ENCODE measurements around the gene ESPL1.
A peak's percentile ranks its signal among the peaks of the same experiment; 100 is the strongest.

DNA sequence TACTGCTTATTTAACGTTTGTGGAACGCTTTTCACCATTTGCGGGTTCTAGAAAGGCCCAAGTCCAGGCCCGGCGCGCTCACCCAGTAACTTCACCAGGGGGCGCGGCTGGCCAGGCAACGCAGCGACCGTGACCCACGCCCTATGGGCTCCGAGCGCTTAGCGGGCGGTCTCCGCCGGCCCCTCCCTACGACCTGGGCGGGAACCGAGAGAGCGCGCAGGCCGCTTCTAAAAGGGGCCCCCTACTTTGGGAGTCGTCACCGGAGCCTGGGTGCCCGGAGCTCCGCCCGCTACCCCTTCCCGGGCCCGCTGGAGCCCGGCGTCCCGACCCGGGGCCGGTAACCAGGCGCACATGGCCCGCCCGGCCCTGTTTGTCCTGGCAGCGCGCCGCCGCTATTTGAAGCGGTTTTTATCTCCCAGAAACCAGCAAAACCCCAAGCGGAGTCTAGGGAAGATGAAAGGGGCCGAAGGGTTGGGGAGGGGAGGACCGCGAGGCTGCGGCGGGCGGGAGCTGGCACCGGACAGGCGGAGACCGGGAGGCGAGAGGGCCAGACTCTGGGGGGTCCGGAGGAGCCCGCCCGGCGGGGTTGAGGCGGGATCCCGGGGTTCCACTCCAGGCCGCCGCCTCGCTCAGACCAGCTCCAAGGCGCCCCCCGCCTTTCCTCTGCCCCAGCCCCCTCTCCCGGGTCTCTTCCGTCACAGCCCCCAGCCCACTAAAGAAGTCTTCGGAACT lies 56.8 kb downstream of the ESPL1 start:
- TF ChIP-seq CEBPB (IDR thresholded peaks at IDR 0.05) (no peak), EP300 (IDR thresholded peaks at IDR 0.05) (no peak; a peak in 1 of 5 replicates), ZSCAN20 (CRISPR knock-in tag; IDR thresholded peaks at IDR 0.05) (no peak), CHD2 (IDR thresholded peaks at IDR 0.05; ENCODE audit: low read length, partially characterized antibody) (no peak), ESRRA (IDR thresholded peaks at IDR 0.05; ENCODE audit: borderline replicate concordance, low read length) (no peak), JUNB (IDR thresholded peaks at IDR 0.05) (no peak), MYC (IDR thresholded peaks at IDR 0.05; ENCODE audit: borderline replicate concordance, low read length) (peak; percentile 43; the same call in 1 of the 2 replicates), POLR2A (IDR thresholded peaks at IDR 0.05; ENCODE audit: low read length) (peak; percentile 79), HOXA7 (CRISPR knock-in tag; IDR thresholded peaks at IDR 0.05) (no peak)
- TF ChIP-seq, protein P1, sequence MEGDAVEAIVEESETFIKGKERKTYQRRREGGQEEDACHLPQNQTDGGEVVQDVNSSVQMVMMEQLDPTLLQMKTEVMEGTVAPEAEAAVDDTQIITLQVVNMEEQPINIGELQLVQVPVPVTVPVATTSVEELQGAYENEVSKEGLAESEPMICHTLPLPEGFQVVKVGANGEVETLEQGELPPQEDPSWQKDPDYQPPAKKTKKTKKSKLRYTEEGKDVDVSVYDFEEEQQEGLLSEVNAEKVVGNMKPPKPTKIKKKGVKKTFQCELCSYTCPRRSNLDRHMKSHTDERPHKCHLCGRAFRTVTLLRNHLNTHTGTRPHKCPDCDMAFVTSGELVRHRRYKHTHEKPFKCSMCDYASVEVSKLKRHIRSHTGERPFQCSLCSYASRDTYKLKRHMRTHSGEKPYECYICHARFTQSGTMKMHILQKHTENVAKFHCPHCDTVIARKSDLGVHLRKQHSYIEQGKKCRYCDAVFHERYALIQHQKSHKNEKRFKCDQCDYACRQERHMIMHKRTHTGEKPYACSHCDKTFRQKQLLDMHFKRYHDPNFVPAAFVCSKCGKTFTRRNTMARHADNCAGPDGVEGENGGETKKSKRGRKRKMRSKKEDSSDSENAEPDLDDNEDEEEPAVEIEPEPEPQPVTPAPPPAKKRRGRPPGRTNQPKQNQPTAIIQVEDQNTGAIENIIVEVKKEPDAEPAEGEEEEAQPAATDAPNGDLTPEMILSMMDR (IDR thresholded peaks at IDR 0.05) = peak; percentile 78
- TF ChIP-seq, protein P2, sequence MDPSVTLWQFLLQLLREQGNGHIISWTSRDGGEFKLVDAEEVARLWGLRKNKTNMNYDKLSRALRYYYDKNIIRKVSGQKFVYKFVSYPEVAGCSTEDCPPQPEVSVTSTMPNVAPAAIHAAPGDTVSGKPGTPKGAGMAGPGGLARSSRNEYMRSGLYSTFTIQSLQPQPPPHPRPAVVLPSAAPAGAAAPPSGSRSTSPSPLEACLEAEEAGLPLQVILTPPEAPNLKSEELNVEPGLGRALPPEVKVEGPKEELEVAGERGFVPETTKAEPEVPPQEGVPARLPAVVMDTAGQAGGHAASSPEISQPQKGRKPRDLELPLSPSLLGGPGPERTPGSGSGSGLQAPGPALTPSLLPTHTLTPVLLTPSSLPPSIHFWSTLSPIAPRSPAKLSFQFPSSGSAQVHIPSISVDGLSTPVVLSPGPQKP (IDR thresholded peaks at IDR 0.05; ENCODE audit: low read depth, low read length) = no peak
- TF ChIP-seq, protein P3, sequence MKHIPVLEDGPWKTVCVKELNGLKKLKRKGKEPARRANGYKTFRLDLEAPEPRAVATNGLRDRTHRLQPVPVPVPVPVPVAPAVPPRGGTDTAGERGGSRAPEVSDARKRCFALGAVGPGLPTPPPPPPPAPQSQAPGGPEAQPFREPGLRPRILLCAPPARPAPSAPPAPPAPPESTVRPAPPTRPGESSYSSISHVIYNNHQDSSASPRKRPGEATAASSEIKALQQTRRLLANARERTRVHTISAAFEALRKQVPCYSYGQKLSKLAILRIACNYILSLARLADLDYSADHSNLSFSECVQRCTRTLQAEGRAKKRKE (CRISPR knock-in tag; IDR thresholded peaks at IDR 0.05; ENCODE audit: low read depth) = no peak
- TF ChIP-seq, protein P4, sequence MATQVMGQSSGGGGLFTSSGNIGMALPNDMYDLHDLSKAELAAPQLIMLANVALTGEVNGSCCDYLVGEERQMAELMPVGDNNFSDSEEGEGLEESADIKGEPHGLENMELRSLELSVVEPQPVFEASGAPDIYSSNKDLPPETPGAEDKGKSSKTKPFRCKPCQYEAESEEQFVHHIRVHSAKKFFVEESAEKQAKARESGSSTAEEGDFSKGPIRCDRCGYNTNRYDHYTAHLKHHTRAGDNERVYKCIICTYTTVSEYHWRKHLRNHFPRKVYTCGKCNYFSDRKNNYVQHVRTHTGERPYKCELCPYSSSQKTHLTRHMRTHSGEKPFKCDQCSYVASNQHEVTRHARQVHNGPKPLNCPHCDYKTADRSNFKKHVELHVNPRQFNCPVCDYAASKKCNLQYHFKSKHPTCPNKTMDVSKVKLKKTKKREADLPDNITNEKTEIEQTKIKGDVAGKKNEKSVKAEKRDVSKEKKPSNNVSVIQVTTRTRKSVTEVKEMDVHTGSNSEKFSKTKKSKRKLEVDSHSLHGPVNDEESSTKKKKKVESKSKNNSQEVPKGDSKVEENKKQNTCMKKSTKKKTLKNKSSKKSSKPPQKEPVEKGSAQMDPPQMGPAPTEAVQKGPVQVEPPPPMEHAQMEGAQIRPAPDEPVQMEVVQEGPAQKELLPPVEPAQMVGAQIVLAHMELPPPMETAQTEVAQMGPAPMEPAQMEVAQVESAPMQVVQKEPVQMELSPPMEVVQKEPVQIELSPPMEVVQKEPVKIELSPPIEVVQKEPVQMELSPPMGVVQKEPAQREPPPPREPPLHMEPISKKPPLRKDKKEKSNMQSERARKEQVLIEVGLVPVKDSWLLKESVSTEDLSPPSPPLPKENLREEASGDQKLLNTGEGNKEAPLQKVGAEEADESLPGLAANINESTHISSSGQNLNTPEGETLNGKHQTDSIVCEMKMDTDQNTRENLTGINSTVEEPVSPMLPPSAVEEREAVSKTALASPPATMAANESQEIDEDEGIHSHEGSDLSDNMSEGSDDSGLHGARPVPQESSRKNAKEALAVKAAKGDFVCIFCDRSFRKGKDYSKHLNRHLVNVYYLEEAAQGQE (IDR thresholded peaks at IDR 0.05) = no peak
